Calu3 (cell line): ENCODE measurements around the gene ASXL2. TPM values are rescaled to one million over a fixed set of nuclear protein-coding genes. Genes with fewer than 3 reads are reported as not detected.

Source experiments
- BruUV-seq: library from RNA; stranded (reverse); fragments of 400-500 nt; replicated peaks from 2 replicates; lab custom pipeline; 2021; lab: Mats Ljungman, UMichigan
- CTCF ChIA-PET: fragments of 300-600 bp; sonication (Branson Sonifier 250); formaldehyde crosslinking; loops from one replicate; lab custom pipeline; 2022; ENCODE audit warnings: antibody characterized with exemption; lab: Charles Lee
- DNase-seq: peaks from one replicate; pipeline ENCODE4 v3.0.0; 2022
- H3K27ac Mint-ChIP-seq: one replicate; pipeline ENCODE4 v1.8.0; 2022; ENCODE audit warnings: mixed read lengths; ENCODE audit not compliant: unreplicated experiment
- H3K27me3 Mint-ChIP-seq: one replicate; pipeline ENCODE4 v1.8.0; 2022; ENCODE audit warnings: mixed read lengths; ENCODE audit not compliant: unreplicated experiment
- H3K36me3 Mint-ChIP-seq: one replicate; pipeline ENCODE4 v1.8.0; 2022; ENCODE audit warnings: mild to moderate bottlenecking, moderate library complexity, mixed read lengths; ENCODE audit not compliant: insufficient read depth, unreplicated experiment
- H3K4me1 Mint-ChIP-seq: one replicate; pipeline ENCODE4 v1.8.0; 2022; ENCODE audit warnings: mild to moderate bottlenecking, low read depth, mixed read lengths; ENCODE audit not compliant: unreplicated experiment
- H3K4me3 Mint-ChIP-seq: one replicate; pipeline ENCODE4 v1.8.0; 2022; ENCODE audit warnings: mild to moderate bottlenecking, low read depth, moderate library complexity, mixed read lengths; ENCODE audit not compliant: unreplicated experiment
- H3K9me3 Mint-ChIP-seq: one replicate; pipeline ENCODE4 v1.8.0; 2022; ENCODE audit warnings: low read depth, mixed read lengths; ENCODE audit not compliant: unreplicated experiment
- CTCF ChIP-seq: fragments of 200-600 bp; IDR thresholded peaks from one replicate; pipeline ENCODE4 v1.8.0; 2022; ENCODE audit warnings: antibody characterized with exemption; ENCODE audit not compliant: unreplicated experiment
- intact Hi-C: fragments of 100-400 bp; cut with micrococcal nuclease; formaldehyde crosslinking; loops from one replicate; pipeline ENCODE4 v1.10.0; 2022; ENCODE audit not compliant: unreplicated experiment
- total RNA-seq: library from RNA; stranded (reverse); gene quantifications from 2 replicates; pipeline ENCODE4 v1.2.3, GENCODE V29; 2022

Gene ASXL2
- total RNA-seq, 1 experiment from 2014 or later = 42.8 TPM

- no peak overlapping the region for H3K4me3 Mint-ChIP-seq
- H3K9me3 Mint-ChIP-seq = no peaks in the 10 kb centered on the region
- H3K27me3 Mint-ChIP-seq = no peaks in the 10 kb centered on the region
- no peak overlapping the region for H3K27ac Mint-ChIP-seq
- intact Hi-C loops = no loop called here
- H3K4me1 Mint-ChIP-seq = no peaks in the 10 kb centered on the region
- H3K36me3 Mint-ChIP-seq = peaks cover 14% of the 10 kb centered on the region
- CTCF ChIA-PET = interaction anchor here (0.6 kb wide), 1 partner anchor 485 kb away, joined by 3 read pairs; no protein-coding TSS in a partner anchor
- BruUV-seq = no TSS peak
- TF ChIP-seq CTCF = no peak
- DNase-seq = no peak
Measured at GRCh38 chr2:25867396-25868003, 10.8 kb downstream of the ASXL2 start.

DNA sequence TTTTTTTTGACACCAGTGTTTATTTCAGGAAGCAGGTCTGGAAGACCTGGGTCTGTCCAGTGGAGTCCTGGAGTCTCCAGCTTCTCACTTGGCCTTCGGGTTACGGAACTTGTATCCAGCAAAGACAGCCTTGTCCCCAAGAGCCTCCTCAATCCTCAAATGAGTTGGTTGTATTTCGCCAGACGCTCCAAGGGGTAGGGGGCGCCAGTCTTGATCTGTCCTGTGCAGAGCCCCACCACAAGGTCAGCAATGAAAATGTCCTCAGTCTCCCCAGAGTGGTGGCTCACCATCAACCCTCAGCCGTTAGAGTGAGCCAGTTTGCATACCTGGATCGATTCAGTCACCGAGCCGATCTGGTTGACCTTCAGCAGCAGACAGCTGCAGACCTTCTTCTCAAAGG, 21.9 kb downstream of the ASXL2 start:
- Mint-ChIP-seq H3K9me3 (no peaks in the 10 kb centered on the region), H3K4me3 (no peak overlapping the region), H3K27me3 (no peaks in the 10 kb centered on the region), H3K36me3 (peaks cover 4% of the 10 kb centered on the region), H3K27ac (no peak overlapping the region), H3K4me1 (peaks cover 29% of the 10 kb centered on the region)
- intact Hi-C loops = no loop called here
- CTCF ChIA-PET = interaction anchor here (0.6 to 1.1 kb wide), 3 partner anchors 18 to 484 kb away, joined by 3 read pairs; no protein-coding TSS in a partner anchor
- TF ChIP-seq CTCF = no peak
- no peak for DNase-seq
- no TSS peak for BruUV-seq

- no peak for DNase-seq
- H3K27ac Mint-ChIP-seq = no peak overlapping the region
- BruUV-seq = no TSS peak
- no peak overlapping the region for H3K4me3 Mint-ChIP-seq
- intact Hi-C loops = no loop called here
- peaks cover 4% of the 10 kb centered on the region for H3K36me3 Mint-ChIP-seq
- TF ChIP-seq CTCF = no peak
- CTCF ChIA-PET = interaction anchor here (0.6 to 1.1 kb wide), 2 partner anchors 19 to 122 kb away, joined by 3 read pairs; no protein-coding TSS in a partner anchor
- no peaks in the 10 kb centered on the region for H3K27me3 Mint-ChIP-seq
- no peaks in the 10 kb centered on the region for H3K9me3 Mint-ChIP-seq
- H3K4me1 Mint-ChIP-seq = peaks cover 24% of the 10 kb centered on the region
Measured at GRCh38 chr2:25855065-25855464, 23.2 kb downstream of the ASXL2 start.

DNA sequence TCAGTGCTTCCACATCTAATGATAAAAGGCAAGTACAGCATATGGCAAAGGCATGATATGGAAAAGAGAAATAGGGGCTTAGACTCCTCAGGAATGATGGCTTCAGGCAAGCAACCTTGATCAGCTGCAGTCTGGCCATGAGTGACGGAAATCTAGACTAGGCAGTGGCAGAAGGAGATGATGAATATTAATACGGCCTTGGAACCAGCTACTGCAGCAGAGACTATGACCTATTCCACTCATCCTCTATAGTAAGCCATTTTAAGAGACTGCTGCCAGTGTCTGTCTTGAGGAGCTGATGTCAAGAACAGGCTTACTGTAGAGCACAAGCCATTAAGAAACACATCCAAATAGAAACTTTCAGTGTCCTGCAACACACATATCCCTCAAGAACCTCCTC, 23.7 kb downstream of the ASXL2 start:
- intact Hi-C loops = loop anchor here (5.0 kb wide), 1 partner anchor 83 kb away; no protein-coding TSS in a partner anchor
- peaks cover 24% of the 10 kb centered on the region for H3K4me1 Mint-ChIP-seq
- DNase-seq = no peak
- H3K36me3 Mint-ChIP-seq = peaks cover 4% of the 10 kb centered on the region
- H3K9me3 Mint-ChIP-seq = no peaks in the 10 kb centered on the region
- no TSS peak for BruUV-seq
- no peaks in the 10 kb centered on the region for H3K27me3 Mint-ChIP-seq
- H3K4me3 Mint-ChIP-seq = no peak overlapping the region
- no peak for TF ChIP-seq CTCF
- CTCF ChIA-PET = interaction anchor here (0.6 to 1.2 kb wide), 2 partner anchors 27 to 123 kb away, joined by 3 read pairs; no protein-coding TSS in a partner anchor
- no peak overlapping the region for H3K27ac Mint-ChIP-seq
